GM21381 (cell line): Measurements from ENCODE around the gene TEK.
"Not testable (repeated sequence)": the region's sequence is repeated elsewhere in the genome, so short reads cannot be mapped to it uniquely, and the experiment has no call there.

Experiments
- ATAC-seq: cut with Tn5 transposase; IDR thresholded peaks from one replicate; pipeline ENCODE4 v1.9.1; 2021; ENCODE audit warnings: mild to moderate bottlenecking, moderate library complexity; ENCODE audit not compliant: unreplicated experiment

Gene TEK

DNA sequence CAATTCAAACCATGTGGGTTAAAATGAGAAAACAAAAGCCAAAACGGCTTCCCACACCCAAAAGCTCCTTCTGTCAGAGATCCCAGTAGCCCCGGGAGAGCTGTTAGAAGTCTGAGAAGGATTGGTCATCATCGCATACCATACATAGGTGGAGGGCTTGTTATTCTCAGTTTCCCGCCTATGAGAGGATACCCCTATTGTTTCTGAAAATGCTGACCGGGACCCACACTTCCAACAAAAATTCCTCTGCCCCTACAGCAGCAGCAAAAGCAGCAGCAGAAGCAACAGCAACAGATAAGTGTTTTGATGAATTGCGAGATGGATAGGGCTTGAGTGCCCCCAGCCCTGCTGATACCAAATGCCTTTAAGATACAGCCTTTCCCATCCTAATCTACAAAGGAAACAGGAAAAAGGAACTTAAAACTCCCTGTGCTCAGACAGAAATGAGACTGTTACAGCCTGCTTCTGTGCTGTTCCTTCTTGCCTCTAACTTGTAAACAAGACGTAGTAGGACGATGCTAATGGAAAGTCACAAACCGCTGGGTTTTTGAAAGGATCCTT lies at the start of gene TEK:
TEK (plus strand) TSS at position 245 of the 561 bp plus-strand sequence. CDS start 366 bp downstream, outside the sequence.
- ATAC-seq: no peak

DNA sequence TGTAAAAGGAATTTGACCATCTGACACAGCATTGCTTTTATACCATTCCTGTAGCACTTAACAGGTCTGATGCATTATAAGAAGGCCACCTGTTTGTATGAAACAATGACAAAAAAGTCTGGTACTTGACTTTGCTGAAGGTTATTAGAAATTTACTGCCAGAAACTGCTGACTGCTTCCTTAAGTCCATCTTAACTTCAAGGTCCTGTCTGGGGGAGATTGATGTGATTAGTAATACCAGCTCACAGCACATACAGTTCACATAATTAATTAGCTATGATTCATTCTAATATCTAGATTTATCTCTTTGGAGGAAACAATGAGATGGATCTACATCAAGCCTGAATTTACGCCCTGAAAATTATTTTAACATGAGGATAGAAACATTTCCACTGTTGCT lies 49.6 kb upstream of the TEK start:
- ATAC-seq: no peak

DNA sequence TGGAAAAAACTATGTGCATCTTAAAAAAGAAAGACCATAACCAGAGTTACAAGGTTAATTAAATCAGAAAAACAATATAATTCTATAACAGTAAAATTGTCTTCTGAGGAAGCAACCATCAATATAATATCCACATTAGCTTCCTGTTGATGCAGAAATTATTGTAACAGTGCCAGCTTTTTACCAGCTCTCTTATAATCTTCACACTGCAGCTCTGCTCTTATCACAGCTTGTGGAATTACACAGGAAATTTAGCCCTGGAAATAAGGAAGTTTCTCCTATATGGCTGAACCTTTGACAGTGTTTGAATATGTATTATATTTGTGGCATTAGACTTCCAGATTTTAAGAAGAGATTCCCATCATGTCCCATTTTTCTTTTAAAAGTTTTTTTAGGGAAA lies 49.1 kb upstream of the TEK start:
- no peak for ATAC-seq

DNA sequence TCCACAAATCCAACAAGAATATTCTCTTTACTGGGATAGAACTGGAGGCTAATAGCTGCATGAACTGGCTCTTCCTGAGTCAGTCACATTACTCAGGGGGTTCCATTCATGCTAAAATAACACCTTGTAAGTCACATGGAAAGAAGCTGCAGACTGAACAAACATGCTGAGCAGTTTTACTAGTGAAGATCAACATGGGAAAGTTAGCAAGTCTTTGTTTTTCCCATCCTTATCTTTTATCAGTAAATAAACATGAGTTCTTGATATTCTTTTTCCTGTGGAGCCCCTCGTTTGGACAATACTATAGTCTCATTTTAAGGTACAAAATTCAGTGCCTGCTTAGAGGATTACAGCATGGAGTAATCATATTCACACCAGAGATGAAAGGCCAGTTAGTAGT lies 43.7 kb upstream of the TEK start:
- no peak for ATAC-seq

DNA sequence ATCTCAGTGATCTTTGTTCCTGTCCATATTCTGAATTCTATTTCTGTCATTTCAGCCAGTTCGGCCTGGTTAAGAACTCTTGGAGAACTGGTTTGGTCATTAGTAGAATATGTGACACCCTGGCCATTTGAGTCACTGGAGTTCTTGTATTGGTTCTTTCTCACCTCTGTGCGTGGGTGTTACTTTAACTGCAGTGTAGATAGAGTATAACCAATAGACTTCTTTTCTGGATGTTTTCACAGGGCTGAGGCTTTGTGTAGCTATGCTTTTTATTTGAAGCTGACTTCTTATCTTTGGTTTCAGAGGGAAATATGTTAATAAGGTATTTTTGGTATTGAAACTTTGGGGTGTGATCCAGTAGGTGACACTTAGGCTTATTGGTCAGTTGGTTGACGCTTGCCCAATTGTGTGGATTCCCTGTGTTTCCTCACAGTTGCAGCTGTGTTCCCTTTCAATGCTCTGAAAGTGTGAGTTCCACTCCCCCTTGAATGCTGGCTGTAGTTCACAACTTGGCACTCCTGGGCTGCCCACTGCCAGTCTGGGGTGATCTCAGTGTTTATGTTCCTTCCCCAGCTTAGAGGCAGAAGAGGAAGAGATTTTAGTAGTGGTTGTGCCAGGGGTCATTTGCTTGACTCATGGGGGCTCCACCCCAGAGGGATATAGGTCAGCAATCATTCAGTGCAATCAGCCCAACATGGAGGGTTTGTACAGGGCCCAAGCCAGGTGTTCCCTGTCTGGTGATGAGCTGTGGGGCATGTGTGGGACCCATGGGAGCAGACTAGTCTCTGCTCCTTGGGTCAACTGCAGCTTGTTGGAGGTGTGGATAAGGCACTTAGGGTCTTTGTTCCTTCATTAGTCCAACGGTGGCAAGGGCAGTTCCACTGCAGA lies 34.9 kb upstream of the TEK start:
- ATAC-seq: no peak

DNA sequence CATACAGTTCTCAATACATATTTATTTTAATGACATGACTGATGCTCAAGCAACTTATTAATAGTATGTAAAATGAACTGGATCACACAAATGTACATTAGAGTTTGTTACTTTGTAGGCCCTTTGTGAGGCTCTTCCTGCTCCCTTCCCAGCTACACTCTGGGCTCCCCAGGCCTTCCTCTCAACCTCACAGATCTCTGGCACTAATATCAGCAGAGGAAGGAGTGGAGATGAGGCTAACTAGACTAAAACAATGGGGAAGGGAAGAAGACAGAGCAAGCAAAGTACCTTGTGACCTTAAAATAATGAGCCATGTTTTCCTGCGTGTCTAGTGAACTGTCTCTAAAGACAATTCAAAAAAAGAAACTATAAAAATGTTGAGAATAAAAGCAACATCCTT lies 30.3 kb upstream of the TEK start:
- ATAC-seq: no peak

DNA sequence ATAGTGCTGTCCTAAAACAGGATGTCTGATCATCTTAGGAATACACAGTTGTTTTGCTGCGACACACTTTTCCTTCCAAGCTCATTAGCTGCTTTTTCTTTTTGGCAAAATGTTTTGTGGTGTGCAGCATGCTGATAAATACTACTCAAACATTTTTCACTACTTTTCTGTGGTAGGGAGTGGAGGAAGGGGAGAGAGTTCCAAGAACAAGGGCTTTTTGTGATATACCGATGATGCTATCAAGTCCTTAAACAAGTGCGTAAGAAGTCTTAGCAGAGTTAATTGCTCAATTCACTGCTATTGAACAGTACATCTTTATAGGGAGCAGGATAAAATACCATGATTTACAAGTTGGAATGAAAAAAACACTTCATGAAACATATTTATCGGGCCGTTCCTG lies 23.6 kb upstream of the TEK start:
- ATAC-seq: no peak

DNA sequence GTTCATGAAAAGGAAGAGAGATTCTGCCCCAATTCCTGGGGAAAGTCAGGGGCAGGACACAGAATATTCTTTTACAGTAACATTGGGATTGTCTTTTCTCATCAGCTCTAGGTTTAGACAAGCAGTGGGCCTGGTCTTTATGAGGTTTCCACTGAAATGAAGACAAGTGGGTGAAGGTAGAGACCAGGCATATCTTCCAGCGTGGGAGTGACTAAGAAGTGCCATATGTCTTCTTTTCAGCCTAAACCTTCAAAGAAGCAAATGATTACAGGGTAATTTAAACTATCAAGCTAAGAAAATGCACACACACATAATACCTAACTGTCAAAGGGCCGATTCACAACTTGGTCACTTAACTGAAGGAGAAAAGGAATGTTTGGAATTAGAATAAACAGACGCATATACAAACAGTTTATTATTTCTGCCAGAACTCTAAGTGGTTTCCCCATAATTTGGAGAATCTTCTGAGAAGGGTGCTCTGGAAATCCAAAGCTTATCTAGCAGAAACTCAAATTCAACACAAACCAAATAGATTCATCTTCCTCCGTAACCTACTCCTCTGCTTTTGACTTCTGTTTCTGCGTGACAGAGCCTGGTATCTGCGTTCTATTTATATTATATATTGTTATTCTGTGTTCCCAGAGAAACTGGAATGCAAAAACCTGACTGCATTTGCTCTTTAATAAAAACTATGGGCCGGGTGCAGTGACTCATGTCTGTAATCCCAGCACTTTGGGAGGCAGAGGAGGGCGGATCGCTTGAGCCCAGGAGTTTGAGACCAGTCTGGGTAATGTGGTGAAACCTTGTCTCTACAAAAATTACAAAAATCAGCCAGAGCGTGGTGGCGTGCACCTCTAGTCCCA lies 22.0 kb upstream of the TEK start:
- no peak for ATAC-seq

DNA sequence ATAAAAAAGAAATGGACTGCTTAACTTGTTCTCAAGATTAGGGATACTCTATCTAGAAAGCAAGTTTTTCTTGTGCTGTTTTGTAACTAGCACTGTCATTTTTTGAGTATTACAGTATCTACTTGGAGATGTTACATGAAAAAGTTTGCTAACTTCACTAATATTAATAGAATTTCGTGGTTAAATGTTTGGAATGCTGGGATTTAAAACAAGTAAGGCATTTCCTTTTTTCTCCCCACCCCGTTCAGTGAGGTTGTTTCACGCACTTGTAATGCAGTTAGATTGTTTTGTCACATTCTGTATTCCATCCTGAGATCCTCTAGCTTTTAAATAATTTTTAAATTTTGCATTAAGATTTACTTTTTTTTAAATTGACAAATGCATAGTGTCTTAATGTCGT lies 20.0 kb upstream of the TEK start:
- no peak for ATAC-seq

DNA sequence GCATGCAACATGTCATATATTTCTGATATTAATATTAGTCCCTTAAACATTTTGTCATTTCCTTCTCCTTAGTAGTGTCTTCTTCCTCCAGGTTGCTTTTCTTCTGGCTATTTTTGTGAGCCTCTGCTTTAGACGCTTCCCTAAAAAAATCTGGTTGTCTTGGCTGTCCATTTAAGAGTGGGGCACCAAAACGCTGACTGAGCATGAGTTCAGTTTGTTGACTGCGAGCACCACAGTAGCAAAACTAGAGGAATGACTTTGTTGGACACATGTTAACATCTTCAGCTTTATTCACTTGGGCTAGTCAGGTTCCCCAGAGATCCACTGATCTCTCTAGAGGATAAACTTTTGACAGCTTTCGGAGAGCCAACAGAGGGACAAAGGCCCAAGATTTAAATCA lies 19.3 kb upstream of the TEK start:
- ATAC-seq: no peak

DNA sequence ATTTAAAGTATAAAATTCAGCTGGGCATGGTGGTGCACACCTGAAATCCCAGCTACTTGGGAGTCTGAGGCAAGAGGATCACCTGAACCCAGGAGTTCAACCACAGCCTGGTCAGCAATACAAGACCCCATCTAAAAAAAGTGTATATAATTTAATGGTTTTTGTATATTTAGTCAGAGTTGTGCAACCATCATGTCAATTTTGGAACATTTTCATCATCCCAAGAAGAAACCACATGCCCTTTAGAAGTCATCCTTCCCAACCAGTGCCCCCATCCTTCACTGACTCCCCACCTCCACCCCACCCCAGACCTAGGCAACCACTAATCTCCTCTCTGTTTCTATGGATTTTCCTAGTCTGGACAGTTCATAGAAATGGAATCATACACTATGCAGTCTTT lies 18.8 kb upstream of the TEK start:
- no peak for ATAC-seq

DNA sequence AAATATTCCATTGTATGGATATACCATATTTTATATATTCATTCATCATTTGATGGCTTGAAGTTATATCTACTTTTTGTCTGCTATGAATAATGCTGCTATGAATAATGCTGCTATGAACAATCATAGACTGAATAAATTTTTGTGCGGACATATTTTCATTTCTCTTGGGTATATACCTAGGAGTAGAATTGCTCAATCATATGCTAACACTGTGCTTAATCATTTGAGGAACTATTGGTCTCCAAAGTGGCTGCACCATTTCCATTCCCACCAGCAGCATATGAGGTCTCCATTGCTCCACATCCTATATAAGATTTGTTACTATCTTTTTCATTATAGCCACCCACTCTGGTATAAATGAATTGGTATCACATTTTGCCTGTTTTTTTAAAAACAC lies 18.3 kb upstream of the TEK start:
- no peak for ATAC-seq

DNA sequence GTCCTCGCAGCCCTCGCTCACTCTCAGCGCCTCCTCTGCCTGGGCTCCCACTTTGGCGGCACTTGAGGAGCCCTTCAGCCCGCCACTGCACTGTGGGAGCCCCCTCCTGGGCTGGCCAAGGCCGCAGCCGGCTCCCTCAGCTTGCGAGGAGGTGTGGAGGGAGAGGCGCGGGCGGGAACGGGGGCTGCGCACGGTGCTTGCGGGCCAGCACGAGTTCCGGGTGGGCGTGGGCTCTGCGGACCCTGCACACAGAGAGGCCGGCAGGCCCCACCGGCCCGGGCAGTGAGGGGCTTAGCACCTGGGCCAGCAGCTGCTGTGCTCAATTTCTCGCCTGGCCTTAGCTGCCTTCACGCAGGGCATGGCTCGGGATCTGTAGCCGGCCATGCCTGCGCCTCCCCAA lies 16.5 kb upstream of the TEK start:
- ATAC-seq: not testable (repeated sequence)

DNA sequence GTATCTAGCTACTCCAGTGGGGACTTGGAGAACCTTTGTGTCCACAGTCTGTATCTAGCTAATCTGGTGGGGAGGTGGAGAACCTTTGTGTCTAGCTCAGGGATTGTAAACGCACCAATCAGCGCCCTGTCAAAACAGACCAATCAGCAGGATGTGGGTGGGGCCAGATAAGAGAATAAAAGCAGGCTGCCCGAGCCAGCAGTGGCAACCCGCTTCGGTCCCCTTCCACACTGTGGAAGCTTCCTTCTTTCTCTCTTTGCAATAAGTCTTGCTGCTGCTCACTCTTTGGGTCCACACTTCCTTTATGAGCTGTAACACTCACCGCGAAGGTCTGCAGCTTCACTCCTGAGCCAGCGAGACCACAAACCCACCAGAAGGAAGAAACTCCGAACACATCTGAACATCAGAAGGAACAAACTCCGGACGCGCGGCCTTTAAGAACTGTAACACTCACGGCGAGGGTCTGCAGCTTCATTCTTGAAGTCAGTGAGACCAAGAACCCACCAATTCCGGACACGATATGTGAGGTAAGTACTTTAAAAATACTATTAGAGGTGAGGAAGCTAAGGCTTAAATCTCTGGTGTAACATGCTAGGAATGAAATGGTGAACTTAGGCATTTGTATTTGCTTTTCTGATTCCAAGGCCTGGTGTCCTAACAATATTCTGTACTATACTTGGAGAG lies 15.5 kb upstream of the TEK start:
- not testable (repeated sequence) for ATAC-seq

DNA sequence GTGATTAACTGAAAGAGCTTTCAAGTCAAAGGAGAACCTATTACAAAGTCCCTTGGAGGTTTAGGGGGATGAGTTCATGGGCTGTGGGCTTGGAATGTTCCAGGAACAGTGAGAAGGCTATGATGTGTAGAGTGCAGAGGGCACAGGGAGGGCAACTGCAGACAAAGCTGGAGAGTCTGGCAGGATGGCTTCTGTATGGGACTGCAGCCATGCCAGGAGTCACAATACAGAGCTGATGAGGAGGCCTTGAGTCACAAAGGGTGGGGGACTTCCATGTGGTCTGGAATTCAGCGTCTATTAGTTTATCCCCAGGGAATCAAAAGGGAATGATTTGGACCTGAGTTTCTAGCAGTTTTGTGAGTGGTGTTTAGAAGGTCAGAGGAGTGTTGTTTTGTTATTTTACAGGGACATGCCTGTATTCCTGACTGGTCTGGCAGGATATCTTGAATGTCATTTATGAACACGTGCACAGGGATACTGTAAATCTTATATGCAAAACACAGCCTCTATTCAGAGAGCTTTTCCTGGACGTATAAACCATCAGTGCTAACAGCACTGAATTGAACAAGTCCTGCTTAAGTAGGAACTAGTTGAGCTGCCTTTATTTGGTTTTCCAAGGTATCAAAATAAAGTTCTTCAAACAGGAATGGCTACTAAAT lies 14.3 kb upstream of the TEK start:
- no peak for ATAC-seq

DNA sequence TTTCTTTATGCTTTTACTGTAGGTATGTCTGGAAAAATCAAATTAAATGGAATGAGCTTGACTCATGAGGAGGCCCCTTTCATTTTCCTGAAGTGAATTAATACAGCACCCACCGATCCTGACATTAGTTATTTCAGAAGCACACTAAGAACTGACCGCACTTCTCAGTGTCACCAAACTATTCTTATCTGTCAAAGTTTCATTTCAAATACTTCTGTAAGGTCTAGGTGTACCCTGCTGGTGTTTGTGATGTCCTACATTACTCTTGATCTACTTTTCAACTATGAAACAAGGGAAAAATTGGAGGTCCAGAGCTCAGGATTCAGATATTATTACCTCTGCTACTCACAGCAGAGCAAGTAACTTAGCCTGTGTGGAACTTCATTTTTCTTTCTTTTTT lies 1.8 kb upstream of the TEK start:
- ATAC-seq: no peak

DNA sequence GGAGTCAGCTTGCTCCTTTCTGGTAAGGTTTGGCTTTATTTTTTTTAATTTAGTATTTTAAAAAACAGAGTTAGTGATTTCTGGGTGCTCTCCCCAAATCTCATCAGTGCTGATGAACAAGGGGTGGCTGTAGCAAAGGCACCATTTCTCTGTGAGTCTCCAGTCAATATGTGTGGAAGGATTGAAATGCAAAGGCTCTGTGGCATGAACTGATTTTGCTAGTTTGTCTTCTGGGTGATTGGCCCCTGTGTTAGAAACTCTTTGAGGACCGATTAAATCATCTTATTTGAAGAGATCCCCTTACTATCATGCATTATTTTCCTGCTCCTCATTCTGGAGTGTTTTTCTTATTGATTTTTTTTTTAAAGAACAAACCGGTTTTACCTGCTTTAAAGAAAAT lies 596 bp downstream of the TEK start:
- ATAC-seq: no peak

DNA sequence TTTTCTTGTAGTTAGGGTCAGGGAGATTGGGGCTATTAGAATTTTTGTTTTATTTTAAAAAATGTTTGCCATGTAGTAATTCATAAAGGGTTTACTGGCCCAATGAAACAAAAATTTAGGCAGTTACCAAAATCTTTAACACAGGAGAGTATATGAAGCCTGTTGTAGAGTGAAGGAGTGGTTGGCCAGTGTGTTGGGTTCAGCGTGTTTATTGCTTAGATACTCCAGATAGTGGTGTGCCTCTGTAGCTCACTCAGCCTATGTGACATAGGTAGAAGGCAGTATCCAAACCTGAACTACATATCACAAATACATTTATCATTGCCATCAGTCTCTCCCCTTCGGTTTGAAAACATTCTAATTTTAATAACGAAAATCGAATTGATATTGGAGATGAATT lies 1.2 kb downstream of the TEK start:
- no peak for ATAC-seq

DNA sequence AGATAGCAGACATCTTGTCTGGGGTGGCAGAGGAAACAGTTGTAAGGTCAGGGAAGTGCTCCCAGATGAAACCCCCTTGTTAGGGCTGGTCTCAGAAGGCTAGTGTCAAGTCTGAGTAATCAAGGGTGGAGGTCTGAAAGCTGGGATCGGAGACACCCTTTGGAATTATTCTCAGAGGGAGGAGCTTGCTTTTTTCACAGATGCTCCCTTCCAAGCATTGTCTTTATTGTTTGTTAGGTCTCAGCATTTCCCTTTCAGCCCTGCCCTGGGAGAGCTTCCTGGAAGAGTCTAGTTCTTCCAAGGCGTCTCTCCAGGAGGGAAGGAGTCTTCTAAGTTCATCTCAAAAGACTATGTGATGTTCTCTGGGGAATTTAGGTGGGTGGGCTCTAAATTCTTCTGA lies 3.2 kb downstream of the TEK start:
- ATAC-seq: no peak

DNA sequence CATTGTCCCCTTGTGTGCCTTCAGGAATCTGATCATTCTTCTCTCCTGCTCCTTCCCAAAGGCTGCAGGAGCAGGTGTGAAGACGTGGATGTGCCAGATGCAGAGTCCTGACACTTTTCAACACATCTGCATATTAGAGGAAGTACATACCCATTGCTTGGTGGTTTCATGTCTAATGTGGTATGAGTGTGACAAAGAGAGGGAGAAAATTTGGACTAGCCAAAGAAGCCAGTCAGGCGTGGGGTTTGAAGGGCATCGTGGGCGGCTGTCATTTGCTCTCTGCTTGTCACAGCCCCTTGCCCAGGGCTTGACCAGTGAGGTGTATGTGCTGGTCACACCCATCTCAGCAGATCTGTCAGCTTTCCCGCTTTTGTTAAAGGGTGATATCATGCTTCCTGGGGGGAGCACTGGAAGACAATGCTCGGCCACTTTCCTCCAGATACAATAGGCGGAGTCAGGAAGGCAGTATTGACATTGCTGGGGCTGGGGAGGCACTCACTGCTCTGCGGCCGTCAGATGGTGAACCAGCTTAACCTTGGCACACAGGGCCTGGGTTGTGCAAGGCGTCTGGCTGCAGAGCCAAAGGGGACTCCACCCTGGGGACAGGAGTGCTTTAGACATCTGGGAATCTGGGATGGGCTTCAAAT lies 8.6 kb downstream of the TEK start:
- no peak for ATAC-seq
